H9 (cell line): ENCODE data around the gene KRTAP10-11. TPM values are rescaled to one million over a fixed set of nuclear protein-coding genes. Genes with fewer than 3 reads are reported as not detected.

Source experiments
- DNase-seq: peaks from one replicate; pipeline ENCODE4 v3.0.0-alpha.2; 2017
- H2AFZ ChIP-seq: one replicate; pipeline ENCODE4 v1.6.1; 2013; ENCODE audit warnings: mild to moderate bottlenecking, low read length, control low read depth, moderate library complexity
- H2AK5ac ChIP-seq: 2 replicates; pipeline ENCODE4 v1.6.1; 2013; ENCODE audit warnings: low read length, control low read depth, mixed read lengths; ENCODE audit not compliant: insufficient read length
- H2BK120ac ChIP-seq: one replicate; pipeline ENCODE4 v1.6.1; 2013; ENCODE audit warnings: low read depth, mild to moderate bottlenecking, low read length, control low read depth, inconsistent platforms; ENCODE audit not compliant: poor library complexity, severe bottlenecking
- H2BK12ac ChIP-seq: 2 replicates; pipeline ENCODE4 v1.6.1; 2013; ENCODE audit warnings: low read length, control low read depth, mixed read lengths, low read depth; ENCODE audit not compliant: insufficient read length
- H2BK15ac ChIP-seq: 2 replicates; pipeline ENCODE4 v1.6.1; 2013; ENCODE audit warnings: low read depth, low read length, control low read depth
- H2BK20ac ChIP-seq: one replicate; pipeline ENCODE4 v1.6.1; 2013; ENCODE audit warnings: low read depth, mild to moderate bottlenecking, low read length, control low read depth, inconsistent platforms; ENCODE audit not compliant: poor library complexity, severe bottlenecking
- H2BK5ac ChIP-seq: 2 replicates; pipeline ENCODE4 v1.6.1; 2013; ENCODE audit warnings: low read length, control low read depth, mixed read lengths; ENCODE audit not compliant: insufficient read length
- H3K14ac ChIP-seq: 2 replicates; pipeline ENCODE4 v1.6.1; 2013; ENCODE audit warnings: low read length, control low read depth; ENCODE audit not compliant: insufficient read depth
- H3K18ac ChIP-seq: 2 replicates; pipeline ENCODE4 v1.6.1; 2013; ENCODE audit warnings: low read depth, mild to moderate bottlenecking, mixed read lengths, low read length, control low read depth; ENCODE audit not compliant: insufficient read length
- H3K23ac ChIP-seq: 2 replicates; pipeline ENCODE4 v1.6.1; 2013; ENCODE audit warnings: low read length, control low read depth, mixed read lengths, low read depth; ENCODE audit not compliant: insufficient read length
- H3K23me2 ChIP-seq: 2 replicates; pipeline ENCODE4 v1.6.1; 2013; ENCODE audit warnings: low read depth, mild to moderate bottlenecking, mixed read lengths, low read length, control low read depth; ENCODE audit not compliant: insufficient read length, poor library complexity, severe bottlenecking
- H3K27ac ChIP-seq: 2 replicates; pipeline ENCODE4 v1.5.1; 2013; ENCODE audit warnings: low read length, control low read depth, mixed read lengths, low read depth; ENCODE audit not compliant: insufficient read length
- H3K27me3 ChIP-seq: 2 replicates; pipeline ENCODE4 v1.6.1; 2013; ENCODE audit warnings: low read length, control low read depth, inconsistent platforms; ENCODE audit not compliant: insufficient read depth
- H3K4ac ChIP-seq: 2 replicates; pipeline ENCODE4 v1.6.1; 2013; ENCODE audit warnings: low read depth, mild to moderate bottlenecking, control low read depth, inconsistent platforms, low read length, moderate library complexity
- H3K4me1 ChIP-seq: 2 replicates; pipeline ENCODE4 v1.6.1; 2013; ENCODE audit warnings: low read length, control low read depth, inconsistent platforms; ENCODE audit not compliant: insufficient read depth
- H3K4me2 ChIP-seq: 2 replicates; pipeline ENCODE4 v1.6.1; 2013; ENCODE audit warnings: low read length, control low read depth, mixed read lengths; ENCODE audit not compliant: insufficient read length, insufficient read depth
- H3K56ac ChIP-seq: 2 replicates; pipeline ENCODE4 v1.6.1; 2013; ENCODE audit warnings: low read depth, mild to moderate bottlenecking, mixed read lengths, low read length, control low read depth; ENCODE audit not compliant: insufficient read length
- H3K79me1 ChIP-seq: 2 replicates; pipeline ENCODE4 v1.6.1; 2013; ENCODE audit warnings: low read depth, mild to moderate bottlenecking, moderate library complexity, low read length, control low read depth, inconsistent platforms; ENCODE audit not compliant: insufficient read depth, poor library complexity, severe bottlenecking
- H3K79me2 ChIP-seq: 2 replicates; pipeline ENCODE4 v1.6.1; 2013; ENCODE audit warnings: low read length, control low read depth, inconsistent platforms; ENCODE audit not compliant: insufficient read depth
- H3K9ac ChIP-seq: 2 replicates; pipeline ENCODE4 v1.6.1; 2013; ENCODE audit warnings: low read length, control low read depth, mixed read lengths; ENCODE audit not compliant: insufficient read length; ENCODE audit errors: extremely low read depth
- H3K9me3 ChIP-seq: one replicate; pipeline ENCODE4 v1.6.1; 2013; ENCODE audit warnings: low read depth, low read length, inconsistent platforms; ENCODE audit not compliant: control insufficient read depth
- H3T11ph ChIP-seq: one replicate; pipeline ENCODE4 v1.6.1; 2013; ENCODE audit warnings: mild to moderate bottlenecking, low read length, control low read depth, inconsistent platforms
- H4K20me1 ChIP-seq: one replicate; pipeline ENCODE4 v1.6.1; 2013; ENCODE audit not compliant: control insufficient read depth, insufficient read length, insufficient read depth
- H4K5ac ChIP-seq: 2 replicates; pipeline ENCODE4 v1.6.1; 2013; ENCODE audit warnings: low read depth, mild to moderate bottlenecking, mixed read lengths, low read length, control low read depth; ENCODE audit not compliant: insufficient read length
- H4K8ac ChIP-seq: replicated peaks from 2 replicates; pipeline ENCODE4 v1.6.1; 2013; ENCODE audit warnings: low read length, control low read depth, mixed read lengths, low read depth; ENCODE audit not compliant: insufficient read length
- H4K91ac ChIP-seq: 2 replicates; pipeline ENCODE4 v1.6.1; 2013; ENCODE audit warnings: low read depth, mild to moderate bottlenecking, moderate library complexity, mixed read lengths, low read length, control low read depth; ENCODE audit not compliant: insufficient read length
- H3K27ac Mint-ChIP-seq, 3 experiments: 2 replicates in 2 of 3; 3 replicates in 1 of 3; pipeline ENCODE4 v1.8.0; 2020 to 2021; ENCODE audit warnings: mixed read lengths in 3 of 3, mild to moderate bottlenecking in 1 of 3, moderate library complexity in 1 of 3
- H3K27me3 Mint-ChIP-seq: 2 replicates; pipeline ENCODE4 v1.8.0; 2021; ENCODE audit warnings: low read depth, mild to moderate bottlenecking, moderate library complexity, mixed read lengths
- H3K36me3 Mint-ChIP-seq, 3 experiments: 2 replicates in 2 of 3; 3 replicates in 1 of 3; pipeline ENCODE4 v1.8.0; 2020 to 2021; ENCODE audit warnings: low read depth in 3 of 3, mixed read lengths in 3 of 3; ENCODE audit not compliant: insufficient read depth in 1 of 3
- H3K4me1 Mint-ChIP-seq, 2 experiments: 2 replicates each; pipeline ENCODE4 v1.8.0; 2020; ENCODE audit warnings: mixed read lengths in 2 of 2
- H3K4me3 Mint-ChIP-seq, 2 experiments: 2 replicates in 1 of 2; 3 replicates in 1 of 2; pipeline ENCODE4 v1.8.0; 2020 to 2021; ENCODE audit warnings: mild to moderate bottlenecking in 2 of 2, mixed read lengths in 2 of 2, moderate library complexity in 1 of 2
- H3K9me3 Mint-ChIP-seq, 2 experiments: 2 replicates in 1 of 2; 3 replicates in 1 of 2; pipeline ENCODE4 v1.8.0; 2020; ENCODE audit warnings: mild to moderate bottlenecking in 2 of 2, mixed read lengths in 2 of 2, moderate library complexity in 1 of 2
- CTCF ChIP-seq: fragments of 200-600 bp; sonication (generic); conservative IDR thresholded peaks from 3 replicates; pipeline ENCODE4 v1.8.0; 2021; ENCODE audit warnings: antibody characterized with exemption, mild to moderate bottlenecking
- WGBS: extraction: QIAGEN DNeasy Blood & Tissue Kit; methylation state at CpG from one replicate; pipeline ENCODE4 v1.1.7; 2013; ENCODE audit warnings: missing lambda C conversion rate, low lambda C conversion rate, mixed read lengths; ENCODE audit not compliant: insufficient read length; ENCODE audit errors: extremely low coverage; 5-methylcytosine and 5-hydroxymethylcytosine counted together
- total RNA-seq: library from RNA; stranded (reverse); gene quantifications from 2 replicates; pipeline ENCODE4 v1.2.1, GENCODE V29; 2021

KRTAP10-11 gene
- total RNA-seq, 1 experiment from 2014 or later, result not detected

- Mint-ChIP-seq H3K27ac (no peak within 1 kb of the TSS; a peak in 2 of 7 replicates), H3K4me3 (no peak within 1 kb of the TSS; a peak in 1 of 5 replicates), H3K36me3 (no peaks in the 10 kb centered on the region), H3K27me3 (peaks cover 33% of the 10 kb centered on the region), H3K4me1 (peaks cover 19 to 26% of the 10 kb centered on the region in 2 experiments), H3K9me3 (peaks cover 0 to 4% of the 10 kb centered on the region in 2 experiments; a peak in 2 of 5 replicates)
- Histone ChIP-seq H4K5ac (no peak within 1 kb of the TSS), H3K79me2 (no peaks in the 10 kb centered on the region), H2BK12ac (no peak within 1 kb of the TSS), H2AK5ac (no peak within 1 kb of the TSS), H3K79me1 (no peaks in the 10 kb centered on the region), H3K9me3 (no peaks in the 10 kb centered on the region), H3K23ac (no peak within 1 kb of the TSS), H3K14ac (no peak within 1 kb of the TSS), H2BK15ac (no peak within 1 kb of the TSS), H3K4me2 (no peak within 1 kb of the TSS), H2BK120ac (no peak within 1 kb of the TSS), H2BK5ac (no peak within 1 kb of the TSS), H3T11ph (no peak within 1 kb of the TSS), H3K56ac (no peak within 1 kb of the TSS), H4K91ac (no peak within 1 kb of the TSS), H3K4ac (no peak within 1 kb of the TSS), H2AFZ (no peak within 1 kb of the TSS), H3K18ac (no peak within 1 kb of the TSS), H3K4me1 (peaks cover 5% of the 10 kb centered on the region; the same call in 1 of the 2 replicates), H3K9ac (no peak within 1 kb of the TSS), H2BK20ac (no peak within 1 kb of the TSS), H3K27me3 (no peaks in the 10 kb centered on the region), H4K8ac (no peak within 1 kb of the TSS), H3K27ac (no peak within 1 kb of the TSS), H3K23me2 (no peaks in the 10 kb centered on the region), H4K20me1 (no peaks in the 10 kb centered on the region)
- no CpG with 5 or more reads among the region's 23 CpGs for WGBS
- peak; percentile 22 for DNase-seq
- TF ChIP-seq CTCF, result no peak
Measured at GRCh38 chr21:44681861-44682579, 35.8 kb downstream of the KRTAP10-11 start, which contains the start of gene KRTAP12-1. Gene KRTAP12-1, minus strand, starts transcription at chr21:44682163. Its CDS starts 40 bp downstream, at chr21:44682123.
